CD14-positive monocyte (primary cell): Measurements from ENCODE around the gene KLF3. TPM values are rescaled to one million over a fixed set of nuclear protein-coding genes. Genes with fewer than 3 reads are reported as not detected.

ENCODE experiments used
- DNase-seq, 3 donors: peaks; one replicate each; pipeline ENCODE4 v3.0.0-alpha.2; 2011 to 2022
- H2AFZ ChIP-seq: 2 replicates; pipeline ENCODE4 v1.6.0; 2012; ENCODE audit warnings: mild to moderate bottlenecking, low read depth, low read length, inconsistent platforms; ENCODE audit not compliant: insufficient read depth, poor library complexity, severe bottlenecking
- H3K27ac ChIP-seq, 2 donors: 1 replicate in 1 of 2; 2 replicates in 1 of 2; pipeline ENCODE4 v1.5.1; 2012 to 2013; ENCODE audit warnings: low read length in 2 of 2, control low read depth in 1 of 2, inconsistent platforms in 1 of 2, low read depth in 1 of 2, mild to moderate bottlenecking in 1 of 2
- H3K27me3 ChIP-seq, 2 donors: one replicate each; pipeline versions ENCODE4 v1.6.0 to v1.6.1; 2011 to 2013; ENCODE audit warnings: low read length in 2 of 2; ENCODE audit not compliant: control insufficient read depth in 2 of 2, insufficient read depth in 2 of 2
- H3K36me3 ChIP-seq, 2 donors: replicated peaks in 1 of 2; 1 replicate in 1 of 2; 2 replicates in 1 of 2; pipeline versions ENCODE4 v1.5.1 to v1.6.1; 2012 to 2013; ENCODE audit warnings: low read length in 2 of 2, control low read depth in 1 of 2, inconsistent platforms in 1 of 2, mild to moderate bottlenecking in 1 of 2; ENCODE audit not compliant: insufficient read depth in 2 of 2, control insufficient read depth in 1 of 2
- H3K4me1 ChIP-seq, 2 donors: 1 replicate in 1 of 2; 2 replicates in 1 of 2; pipeline versions ENCODE4 v1.5.1 to v1.6.1; 2012 to 2013; ENCODE audit warnings: low read length in 2 of 2, control low read depth in 1 of 2, inconsistent platforms in 1 of 2, mild to moderate bottlenecking in 1 of 2, moderate library complexity in 1 of 2; ENCODE audit not compliant: insufficient read depth in 2 of 2, control insufficient read depth in 1 of 2
- H3K4me2 ChIP-seq: replicated peaks from 2 replicates; pipeline ENCODE3; 2012; ENCODE audit warnings: low read length, moderate library complexity, mild to moderate bottlenecking; ENCODE audit not compliant: poor library complexity, severe bottlenecking; ENCODE audit errors: extremely low read depth
- H3K4me3 ChIP-seq, 3 experiments: fragments of 200-600 bp in 1 of 3; sonication (generic) in 1 of 3; replicated peaks in 1 of 3; 1 replicate in 2 of 3; 2 replicates in 1 of 3; pipeline ENCODE4 v1.5.1; 2011 to 2013; ENCODE audit warnings: low read length in 3 of 3, mild to moderate bottlenecking in 3 of 3, control low read depth in 2 of 3, low read depth in 2 of 3, inconsistent platforms in 1 of 3, moderate library complexity in 1 of 3
- H3K79me2 ChIP-seq: 2 replicates; pipeline ENCODE4 v1.6.0; 2012; ENCODE audit warnings: mild to moderate bottlenecking, control low read depth, inconsistent platforms, low read length, moderate library complexity; ENCODE audit not compliant: insufficient read depth
- H3K9ac ChIP-seq: 2 replicates; pipeline ENCODE4 v1.6.0; 2017; ENCODE audit warnings: low read length, mild to moderate bottlenecking; ENCODE audit not compliant: insufficient read depth, poor library complexity, severe bottlenecking
- H3K9me3 ChIP-seq, 2 donors: replicated peaks in 1 of 2; 1 replicate in 1 of 2; 2 replicates in 1 of 2; pipeline versions ENCODE4 v1.5.1 to v1.6.1; 2012 to 2013; ENCODE audit warnings: low read length in 2 of 2, control low read depth in 1 of 2; ENCODE audit not compliant: control insufficient read depth in 1 of 2, insufficient read depth in 1 of 2
- H4K20me1 ChIP-seq: 2 replicates; pipeline ENCODE4 v1.6.0; 2012; ENCODE audit warnings: mild to moderate bottlenecking, low read length, control low read depth, moderate library complexity; ENCODE audit not compliant: insufficient read depth
- H3K27ac Mint-ChIP-seq, 7 donors: one replicate each; pipeline ENCODE4 v1.8.0; 2020; ENCODE audit warnings: mild to moderate bottlenecking in 7 of 7, mixed read lengths in 7 of 7, moderate library complexity in 6 of 7, inconsistent platforms in 2 of 7
- H3K27me3 Mint-ChIP-seq, 3 donors: one replicate each; pipeline ENCODE4 v1.8.0; 2021 to 2022; ENCODE audit warnings: low read depth in 3 of 3, mild to moderate bottlenecking in 3 of 3, mixed read lengths in 3 of 3, moderate library complexity in 3 of 3, inconsistent platforms in 1 of 3
- H3K36me3 Mint-ChIP-seq, 2 donors: one replicate each; pipeline ENCODE4 v1.8.0; 2020; ENCODE audit warnings: mixed read lengths in 2 of 2, inconsistent platforms in 1 of 2, mild to moderate bottlenecking in 1 of 2
- H3K4me1 Mint-ChIP-seq: one replicate; pipeline ENCODE4 v1.8.0; 2020; ENCODE audit warnings: mild to moderate bottlenecking, mixed read lengths
- H3K4me3 Mint-ChIP-seq, 2 donors: one replicate each; pipeline ENCODE4 v1.8.0; 2020; ENCODE audit warnings: mild to moderate bottlenecking in 2 of 2, mixed read lengths in 2 of 2, moderate library complexity in 1 of 2
- H3K9me3 Mint-ChIP-seq, 7 donors: one replicate each; pipeline ENCODE4 v1.8.0; 2020 to 2022; ENCODE audit warnings: mixed read lengths in 7 of 7, mild to moderate bottlenecking in 6 of 7, moderate library complexity in 6 of 7, inconsistent platforms in 2 of 7
- CTCF ChIP-seq: fragments of 200-600 bp; IDR thresholded peaks from one replicate; pipeline ENCODE4 v1.8.0; 2022; ENCODE audit warnings: antibody characterized with exemption, mild to moderate bottlenecking
- WGBS: methylation state at CpG from one replicate; pipeline ENCODE4 v1.1.5; 2013; ENCODE audit warnings: missing lambda C conversion rate; ENCODE audit not compliant: insufficient coverage; 5-methylcytosine and 5-hydroxymethylcytosine counted together
- intact Hi-C, 2 donors: fragments of 100-400 bp; cut with micrococcal nuclease; formaldehyde crosslinking; loops; one replicate each; pipeline versions ENCODE4 v1.15.0 to v1.15.1; 2023
- polyA plus RNA-seq, 3 donors: library from polyadenylated mRNA; depleted of rRNA in 1 of 3; unstranded in 2 of 3; stranded (reverse) in 1 of 3; fragments of 300-500 nt in 2 of 3; fragments of >200 nt in 1 of 3; fragmentation: Illumina TruSeq in 2 of 3; gene quantifications; 1 replicate in 2 of 3; 2 replicates in 1 of 3; pipeline ENCODE4 v1.2.3, GENCODE V29; 2012 to 2021

KLF3 gene
- polyA plus RNA-seq, 3 donors = 46.3 to 95.7 (median 53.9) TPM

- H3K36me3 Mint-ChIP-seq = no peaks in the 10 kb centered on the region
- no peak overlapping the region for H3K4me3 Mint-ChIP-seq
- intact Hi-C loops = no loop called here
- H3K27ac Mint-ChIP-seq = peak overlapping the region in 1 of 7 donors; percentile 33
- no peak for DNase-seq
- Histone ChIP-seq H3K4me1 (peaks cover 10 to 21% of the 10 kb centered on the region in 2 donors), H3K36me3 (no peaks in the 10 kb centered on the region), H3K9ac (no peak overlapping the region), H3K4me2 (no peak overlapping the region), H3K4me3 (no peak overlapping the region), H3K27ac (no peak overlapping the region), H4K20me1 (no peaks in the 10 kb centered on the region), H2AFZ (no peak overlapping the region), H3K79me2 (no peaks in the 10 kb centered on the region), H3K9me3 (no peaks in the 10 kb centered on the region), H3K27me3 (no peaks in the 10 kb centered on the region)
- H3K4me1 Mint-ChIP-seq = peaks cover 22% of the 10 kb centered on the region
- H3K9me3 Mint-ChIP-seq = no peaks in the 10 kb centered on the region
- WGBS = 88% methylated on average over 4 of the region's 9 CpGs
- peaks cover 2 to 4% (median 4%) of the 10 kb centered on the region in 3 donors for H3K27me3 Mint-ChIP-seq
- TF ChIP-seq CTCF = no peak
Measured at GRCh38 chr4:38650133-38650532, 13.9 kb upstream of the KLF3 start.

DNA sequence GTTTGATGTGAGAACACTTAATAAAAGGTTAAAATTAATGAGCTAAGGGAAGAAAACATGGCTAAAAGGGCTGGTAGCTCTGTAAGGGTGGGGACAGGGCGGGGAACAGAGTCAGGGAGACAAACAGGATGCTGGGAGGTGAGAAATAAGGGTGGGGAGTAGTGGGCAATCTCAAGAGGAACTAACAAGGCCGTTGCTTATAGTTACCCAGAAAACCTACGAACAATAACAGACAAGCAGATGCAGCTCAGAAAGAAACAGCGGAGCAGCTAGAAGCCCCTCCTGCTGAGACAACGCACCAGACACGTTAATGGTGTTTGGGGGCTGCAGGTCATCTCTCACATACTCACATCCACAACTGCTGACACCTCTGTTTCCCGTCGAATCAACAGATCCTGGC is 9.7 kb upstream of the KLF3 start:
- H2AFZ ChIP-seq = no peak overlapping the region
- H3K27me3 Mint-ChIP-seq = peaks cover 4 to 7% (median 4%) of the 10 kb centered on the region in 3 donors
- H3K36me3 ChIP-seq = no peaks in the 10 kb centered on the region
- H3K4me1 ChIP-seq = peaks cover 5 to 13% of the 10 kb centered on the region in 2 donors
- peak overlapping the region in 1 of 2 donors; percentile 59 for H3K27ac ChIP-seq
- intact Hi-C loops = no loop called here
- no peak for TF ChIP-seq CTCF
- H3K4me1 Mint-ChIP-seq = peaks cover 20% of the 10 kb centered on the region
- no peak overlapping the region for H3K9ac ChIP-seq
- no peaks in the 10 kb centered on the region for H3K36me3 Mint-ChIP-seq
- H4K20me1 ChIP-seq = no peaks in the 10 kb centered on the region
- peak overlapping the region; percentile 73 to 94 (median 89) for H3K27ac Mint-ChIP-seq
- H3K4me3 ChIP-seq = peak overlapping the region in 1 of 3 experiments; percentile 20
- no peaks in the 10 kb centered on the region for H3K27me3 ChIP-seq
- H3K9me3 Mint-ChIP-seq = no peaks in the 10 kb centered on the region
- peak overlapping the region; percentile 40 for H3K4me2 ChIP-seq
- no peaks in the 10 kb centered on the region for H3K9me3 ChIP-seq
- H3K4me3 Mint-ChIP-seq = peak overlapping the region in 1 of 2 donors; percentile 73
- DNase-seq = peak in 2 of 3 donors; percentile 38 to 39
- 33% methylated on average over 3 of the region's 8 CpGs for WGBS
- H3K79me2 ChIP-seq = no peaks in the 10 kb centered on the region
